ENCODE data around the gene SCLT1. TPM values are rescaled to one million over a fixed set of nuclear protein-coding genes. Genes with fewer than 3 reads are reported as not detected.

SCLT1 gene
- total RNA-seq, 1 experiment from 2014 or later = 15.9 TPM

GRCh38 chr4:128868758-128869157 lies 224.6 kb downstream of the SCLT1 start:
- Histone ChIP-seq H3K36me3 (ENCODE audit: low read depth) (no peaks in the 10 kb centered on the region; the same call in 1 of the 2 replicates), H3K4me3 (no peak overlapping the region), H2AFZ (no peak overlapping the region), H3F3A (ENCODE audit: insufficient read depth, low read depth) (no peaks in the 10 kb centered on the region), H4K20me1 (ENCODE audit: insufficient read depth) (no peaks in the 10 kb centered on the region), H3K79me2 (ENCODE audit: low read depth) (no peaks in the 10 kb centered on the region), H3K27me3 (ENCODE audit: insufficient read depth, low read depth) (no peaks in the 10 kb centered on the region), H3K9me3 (ENCODE audit: insufficient read depth, low read depth) (no peaks in the 10 kb centered on the region), H3K4me1 (replicated peaks; ENCODE audit: insufficient read depth) (no peaks in the 10 kb centered on the region), H3K4me2 (no peak overlapping the region), H3K27ac (no peak overlapping the region), H3K9me2 (ENCODE audit: insufficient read depth) (no peaks in the 10 kb centered on the region)
- CTCF ChIA-PET = no interaction called here
- intact Hi-C loops (cut with micrococcal nuclease; ENCODE audit: unreplicated experiment) = no loop called here
- POLR2A ChIA-PET (ENCODE audit: unreplicated experiment) = no interaction called here
- BruUV-seq (replicated peaks) = no TSS peak
- no peak for TF ChIP-seq CTCF (conservative IDR thresholded peaks at IDR 0.05)
- TF ChIP-seq EZH2 (IDR thresholded peaks at IDR 0.05; ENCODE audit: low read depth) = no peak
- no peak for DNase-seq

DNA sequence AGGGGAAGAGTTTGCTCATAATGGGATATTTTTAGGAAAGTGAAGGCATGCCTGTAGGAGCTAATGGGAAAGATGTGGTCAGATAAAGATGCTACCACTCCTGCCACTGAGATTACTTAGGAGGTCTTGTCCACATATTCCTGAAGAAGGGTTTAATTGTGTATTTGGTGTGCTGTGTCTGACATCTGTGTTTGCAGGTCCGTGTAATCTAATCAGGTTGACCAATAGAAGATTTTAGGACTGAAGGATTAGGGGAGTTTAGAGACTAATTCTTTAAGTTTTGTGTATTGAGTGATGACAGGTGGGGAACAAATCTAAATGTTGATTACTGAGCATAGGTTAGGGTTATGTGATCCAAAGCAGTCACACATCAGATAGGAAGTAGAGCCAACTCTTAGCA lies 226.6 kb downstream of the SCLT1 start:
- no peak for TF ChIP-seq CTCF (conservative IDR thresholded peaks at IDR 0.05)
- no peak for TF ChIP-seq EZH2 (IDR thresholded peaks at IDR 0.05; ENCODE audit: low read depth)
- H3K4me2 ChIP-seq = no peak overlapping the region
- no peak for DNase-seq
- no peaks in the 10 kb centered on the region for H3K9me2 ChIP-seq (ENCODE audit: insufficient read depth)
- no TSS peak for BruUV-seq (replicated peaks)
- no peaks in the 10 kb centered on the region for H3K9me3 ChIP-seq (ENCODE audit: insufficient read depth, low read depth)
- H2AFZ ChIP-seq = no peak overlapping the region
- H3K27me3 ChIP-seq (ENCODE audit: insufficient read depth, low read depth) = no peaks in the 10 kb centered on the region
- no peaks in the 10 kb centered on the region for H3K79me2 ChIP-seq (ENCODE audit: low read depth)
- H3K36me3 ChIP-seq (ENCODE audit: low read depth) = no peaks in the 10 kb centered on the region; the same call in 1 of the 2 replicates
- no peak overlapping the region for H3K27ac ChIP-seq
- no peaks in the 10 kb centered on the region for H3K4me1 ChIP-seq (replicated peaks; ENCODE audit: insufficient read depth)
- POLR2A ChIA-PET (ENCODE audit: unreplicated experiment) = no interaction called here
- no peak overlapping the region for H3K4me3 ChIP-seq
- no peaks in the 10 kb centered on the region for H4K20me1 ChIP-seq (ENCODE audit: insufficient read depth)
- CTCF ChIA-PET = no interaction called here
- intact Hi-C loops (cut with micrococcal nuclease; ENCODE audit: unreplicated experiment) = no loop called here
- no peaks in the 10 kb centered on the region for H3F3A ChIP-seq (ENCODE audit: insufficient read depth, low read depth)

- no peaks in the 10 kb centered on the region; the same call in 1 of the 2 replicates for H3K36me3 ChIP-seq (ENCODE audit: low read depth)
- intact Hi-C loops (cut with micrococcal nuclease; ENCODE audit: unreplicated experiment) = no loop called here
- no peaks in the 10 kb centered on the region for H3K9me2 ChIP-seq (ENCODE audit: insufficient read depth)
- no peak for DNase-seq
- no peaks in the 10 kb centered on the region for H3K27me3 ChIP-seq (ENCODE audit: insufficient read depth, low read depth)
- CTCF ChIA-PET = no interaction called here
- no peak overlapping the region for H3K4me3 ChIP-seq
- no peak for TF ChIP-seq EZH2 (IDR thresholded peaks at IDR 0.05; ENCODE audit: low read depth)
- no peak for TF ChIP-seq CTCF (conservative IDR thresholded peaks at IDR 0.05)
- no peaks in the 10 kb centered on the region for H3K4me1 ChIP-seq (replicated peaks; ENCODE audit: insufficient read depth)
- no peaks in the 10 kb centered on the region for H3F3A ChIP-seq (ENCODE audit: insufficient read depth, low read depth)
- H2AFZ ChIP-seq = no peak overlapping the region
- H3K4me2 ChIP-seq = no peak overlapping the region
- no peaks in the 10 kb centered on the region for H3K79me2 ChIP-seq (ENCODE audit: low read depth)
- no TSS peak for BruUV-seq (replicated peaks)
- POLR2A ChIA-PET (ENCODE audit: unreplicated experiment) = no interaction called here
- H3K27ac ChIP-seq = no peak overlapping the region
- H4K20me1 ChIP-seq (ENCODE audit: insufficient read depth) = no peaks in the 10 kb centered on the region
- H3K9me3 ChIP-seq (ENCODE audit: insufficient read depth, low read depth) = no peaks in the 10 kb centered on the region
Measured at GRCh38 chr4:128866269-128866668, 227.1 kb downstream of the SCLT1 start.

Measured in PC-9 (cell line).